ENCODE results near the gene TUSC2.

Gene TUSC2

GRCh38 chr3:50278123-50278879, 49.7 kb downstream of the TUSC2 start:
- H3K27me3 Mint-ChIP-seq (ENCODE audit: low read depth): peaks cover 41% of the 10 kb centered on the region
- no peak for DNase-seq (ENCODE audit: low spot score)
- H3K4me3 Mint-ChIP-seq: no peak overlapping the region
- H3K27ac Mint-ChIP-seq: no peak overlapping the region
- H3K4me1 Mint-ChIP-seq (ENCODE audit: low read depth): peaks cover 12% of the 10 kb centered on the region
- no peaks in the 10 kb centered on the region for H3K9me3 Mint-ChIP-seq
- no peaks in the 10 kb centered on the region for H3K36me3 Mint-ChIP-seq (ENCODE audit: low read depth)

- Mint-ChIP-seq H3K9me3 (no peaks in the 10 kb centered on the region), H3K4me3 (no peak overlapping the region), H3K36me3 (ENCODE audit: low read depth) (no peaks in the 10 kb centered on the region), H3K27ac (no peak overlapping the region), H3K4me1 (ENCODE audit: low read depth) (peaks cover 16% of the 10 kb centered on the region), H3K27me3 (ENCODE audit: low read depth) (peaks cover 46% of the 10 kb centered on the region)
- DNase-seq (ENCODE audit: low spot score): no peak
Observed at GRCh38 chr3:50276762-50277101, 51.3 kb downstream of the TUSC2 start.

GRCh38 chr3:50275996-50276761, 51.8 kb downstream of the TUSC2 start:
- DNase-seq (ENCODE audit: low spot score): no peak
- no peak overlapping the region for H3K27ac Mint-ChIP-seq
- no peaks in the 10 kb centered on the region for H3K36me3 Mint-ChIP-seq (ENCODE audit: low read depth)
- H3K4me3 Mint-ChIP-seq: peak overlapping the region; percentile 40
- H3K4me1 Mint-ChIP-seq (ENCODE audit: low read depth): peaks cover 16% of the 10 kb centered on the region
- no peaks in the 10 kb centered on the region for H3K9me3 Mint-ChIP-seq
- H3K27me3 Mint-ChIP-seq (ENCODE audit: low read depth): peaks cover 46% of the 10 kb centered on the region

GRCh38 chr3:50275141-50275995, 52.7 kb downstream of the TUSC2 start:
- no peaks in the 10 kb centered on the region for H3K9me3 Mint-ChIP-seq
- no peak overlapping the region for H3K27ac Mint-ChIP-seq

More at GRCh38 chr3:50275141-50275995, 52.7 kb downstream of the TUSC2 start:
- no peak for DNase-seq (ENCODE audit: low spot score)
- H3K4me1 Mint-ChIP-seq (ENCODE audit: low read depth): peaks cover 16% of the 10 kb centered on the region
- no peaks in the 10 kb centered on the region for H3K36me3 Mint-ChIP-seq (ENCODE audit: low read depth)
- peaks cover 46% of the 10 kb centered on the region for H3K27me3 Mint-ChIP-seq (ENCODE audit: low read depth)
- peak overlapping the region; percentile 40 for H3K4me3 Mint-ChIP-seq

All from T-helper 2 cell treated with Interferon-gamma antibody and Interleukin-4, amounts not matched to agents 5 μg/mL and 100 μg/mL, for 36 hours (primary cell).